ENCODE measurements around the gene RALGAPA1. TPM values are rescaled to one million over a fixed set of nuclear protein-coding genes. Genes with fewer than 3 reads are reported as not detected.
A peak's percentile ranks its signal among the peaks of the same experiment; 100 is the strongest.

RALGAPA1 gene
- total RNA-seq, 2 donors from 2014 or later: 65.5 to 66.6 TPM

- intact Hi-C loops (cut with DNase I): no loop called here
- Histone ChIP-seq H3K4me1 (replicated peaks) (no peaks in the 10 kb centered on the region), H3K27me3 (replicated peaks; ENCODE audit: insufficient read depth) (no peaks in the 10 kb centered on the region), H3K9me3 (no peaks in the 10 kb centered on the region), H3K27ac (no peak overlapping the region), H3K4me3 (no peak overlapping the region), H3K36me3 (no peaks in the 10 kb centered on the region)
- WGBS: 76% methylated on average over 5 of the region's 5 CpGs
- DNase-seq (ENCODE audit: low spot score): no peak
- no peak for TF ChIP-seq POLR2AphosphoS5 (IDR thresholded peaks at IDR 0.05)
- no peak for TF ChIP-seq POLR2A (IDR thresholded peaks at IDR 0.05)
- TF ChIP-seq CTCF (IDR thresholded peaks at IDR 0.05): no peak
Observed at GRCh38 chr14:35835208-35835982, 26.3 kb upstream of the RALGAPA1 start.

GRCh38 chr14:35829449-35829848 is 20.4 kb upstream of the RALGAPA1 start:
- 75% methylated on average over 1 of the region's 1 CpG for WGBS
- DNase-seq (ENCODE audit: low spot score): no peak
- intact Hi-C loops (cut with DNase I): no loop called here
- TF ChIP-seq POLR2A (IDR thresholded peaks at IDR 0.05): no peak
- no peak for TF ChIP-seq POLR2AphosphoS5 (IDR thresholded peaks at IDR 0.05)
- no peak for TF ChIP-seq CTCF (IDR thresholded peaks at IDR 0.05)
- H3K27me3 ChIP-seq (replicated peaks; ENCODE audit: insufficient read depth): no peaks in the 10 kb centered on the region
- H3K36me3 ChIP-seq: no peaks in the 10 kb centered on the region
- H3K27ac ChIP-seq: no peak overlapping the region
- H3K4me1 ChIP-seq (replicated peaks): no peaks in the 10 kb centered on the region
- H3K4me3 ChIP-seq: no peak overlapping the region
- H3K9me3 ChIP-seq: no peaks in the 10 kb centered on the region

- no peak for DNase-seq (ENCODE audit: low spot score)
- Histone ChIP-seq H3K27me3 (replicated peaks; ENCODE audit: insufficient read depth) (no peaks in the 10 kb centered on the region), H3K4me3 (no peak overlapping the region), H3K9me3 (no peaks in the 10 kb centered on the region), H3K27ac (no peak overlapping the region), H3K36me3 (no peaks in the 10 kb centered on the region), H3K4me1 (replicated peaks) (no peaks in the 10 kb centered on the region)
- intact Hi-C loops (cut with DNase I): no loop called here
- TF ChIP-seq POLR2AphosphoS5 (IDR thresholded peaks at IDR 0.05): no peak
- TF ChIP-seq CTCF (IDR thresholded peaks at IDR 0.05): no peak
- no peak for TF ChIP-seq POLR2A (IDR thresholded peaks at IDR 0.05)
- 84% methylated on average over 11 of the region's 11 CpGs for WGBS
Observed at GRCh38 chr14:35827678-35828472, 18.8 kb upstream of the RALGAPA1 start.

- Histone ChIP-seq H3K36me3 (no peaks in the 10 kb centered on the region), H3K27ac (peak overlapping the region; percentile 99 to 100), H3K27me3 (replicated peaks; ENCODE audit: insufficient read depth) (no peaks in the 10 kb centered on the region), H3K9me3 (no peaks in the 10 kb centered on the region), H3K4me1 (replicated peaks) (no peaks in the 10 kb centered on the region), H3K4me3 (peak overlapping the region; percentile 94 to 98)
- DNase-seq (ENCODE audit: low spot score): no peak
- intact Hi-C loops (cut with DNase I): no loop called here
- 1% methylated on average over 11 of the region's 11 CpGs for WGBS
- TF ChIP-seq POLR2AphosphoS5 (IDR thresholded peaks at IDR 0.05): no peak
- TF ChIP-seq CTCF (IDR thresholded peaks at IDR 0.05): no peak
- TF ChIP-seq POLR2A (IDR thresholded peaks at IDR 0.05): no peak
Observed at GRCh38 chr14:35826952-35827416, 17.9 kb upstream of the RALGAPA1 start.

Measured in prostate gland (tissue), 2 donors.